ENCODE results near the gene LPP.

LPP gene

GRCh38 chr3:188617270-188617669, 463.3 kb downstream of the LPP start:
- no peak overlapping the region for H3K9ac ChIP-seq (ENCODE audit: low read length)
- H3K9me2 ChIP-seq (replicated peaks; ENCODE audit: insufficient read depth, low read length) = no peaks in the 10 kb centered on the region
- no peak for DNase-seq
- H3F3A ChIP-seq (ENCODE audit: insufficient read depth, low read length) = no peaks in the 10 kb centered on the region
- H3K4me1 ChIP-seq (ENCODE audit: low read length) = no peaks in the 10 kb centered on the region
- no peak overlapping the region for H2AFZ ChIP-seq (ENCODE audit: low read length)
- no peaks in the 10 kb centered on the region for H3K27me3 ChIP-seq (replicated peaks; ENCODE audit: insufficient read depth, low read length)
- no peaks in the 10 kb centered on the region for H3K36me3 ChIP-seq (replicated peaks; ENCODE audit: insufficient read depth, low read length)
- TF ChIP-seq CTCF (IDR thresholded peaks at IDR 0.05; ENCODE audit: low read length) (no peak), EZH2phosphoT487 (IDR thresholded peaks at IDR 0.05; ENCODE audit: low read length) (no peak), EZH2 (optimal IDR thresholded peaks at IDR 0.05; ENCODE audit: low read depth, low read length) (no peak)
- no peak overlapping the region for H3K27ac ChIP-seq (ENCODE audit: low read length)
- H3K4me2 ChIP-seq (ENCODE audit: low read depth, low read length) = no peak overlapping the region
- H3K9me3 ChIP-seq (replicated peaks; ENCODE audit: insufficient read depth, low read length) = no peaks in the 10 kb centered on the region
- no peaks in the 10 kb centered on the region for H4K20me1 ChIP-seq (ENCODE audit: insufficient read depth, low read length)
- H3K4me3 ChIP-seq (ENCODE audit: low read length) = no peak overlapping the region
- no peaks in the 10 kb centered on the region for H3K79me2 ChIP-seq (ENCODE audit: low read length)

- Histone ChIP-seq H3K4me2 (ENCODE audit: low read depth, low read length) (no peak overlapping the region), H3K36me3 (replicated peaks; ENCODE audit: insufficient read depth, low read length) (no peaks in the 10 kb centered on the region), H3K9me3 (replicated peaks; ENCODE audit: insufficient read depth, low read length) (no peaks in the 10 kb centered on the region), H3K27me3 (replicated peaks; ENCODE audit: insufficient read depth, low read length) (no peaks in the 10 kb centered on the region), H3F3A (ENCODE audit: insufficient read depth, low read length) (no peaks in the 10 kb centered on the region), H4K20me1 (ENCODE audit: insufficient read depth, low read length) (no peaks in the 10 kb centered on the region), H3K79me2 (ENCODE audit: low read length) (no peaks in the 10 kb centered on the region), H3K9ac (ENCODE audit: low read length) (no peak overlapping the region), H3K27ac (ENCODE audit: low read length) (no peak overlapping the region), H3K9me2 (replicated peaks; ENCODE audit: insufficient read depth, low read length) (no peaks in the 10 kb centered on the region), H3K4me3 (ENCODE audit: low read length) (no peak overlapping the region), H2AFZ (ENCODE audit: low read length) (no peak overlapping the region), H3K4me1 (ENCODE audit: low read length) (no peaks in the 10 kb centered on the region)
- TF ChIP-seq CTCF (IDR thresholded peaks at IDR 0.05; ENCODE audit: low read length) = no peak
- TF ChIP-seq EZH2 (optimal IDR thresholded peaks at IDR 0.05; ENCODE audit: low read depth, low read length) = no peak
- TF ChIP-seq EZH2phosphoT487 (IDR thresholded peaks at IDR 0.05; ENCODE audit: low read length) = no peak
- DNase-seq = no peak
Observed at GRCh38 chr3:188617988-188618701, 464.2 kb downstream of the LPP start.

- TF ChIP-seq EZH2 (optimal IDR thresholded peaks at IDR 0.05; ENCODE audit: low read depth, low read length) (no peak), CTCF (IDR thresholded peaks at IDR 0.05; ENCODE audit: low read length) (no peak), EZH2phosphoT487 (IDR thresholded peaks at IDR 0.05; ENCODE audit: low read length) (no peak)
- Histone ChIP-seq H3K36me3 (replicated peaks; ENCODE audit: insufficient read depth, low read length) (no peaks in the 10 kb centered on the region), H2AFZ (ENCODE audit: low read length) (no peak overlapping the region), H3K79me2 (ENCODE audit: low read length) (no peaks in the 10 kb centered on the region), H3K27ac (ENCODE audit: low read length) (no peak overlapping the region), H3K9me3 (replicated peaks; ENCODE audit: insufficient read depth, low read length) (no peaks in the 10 kb centered on the region), H3F3A (ENCODE audit: insufficient read depth, low read length) (no peaks in the 10 kb centered on the region), H4K20me1 (ENCODE audit: insufficient read depth, low read length) (no peaks in the 10 kb centered on the region), H3K9ac (ENCODE audit: low read length) (no peak overlapping the region), H3K9me2 (replicated peaks; ENCODE audit: insufficient read depth, low read length) (no peaks in the 10 kb centered on the region), H3K4me3 (ENCODE audit: low read length) (no peak overlapping the region), H3K27me3 (replicated peaks; ENCODE audit: insufficient read depth, low read length) (no peaks in the 10 kb centered on the region), H3K4me2 (ENCODE audit: low read depth, low read length) (no peak overlapping the region), H3K4me1 (ENCODE audit: low read length) (no peaks in the 10 kb centered on the region)
- no peak for DNase-seq
Observed at GRCh38 chr3:188620752-188621151, 466.8 kb downstream of the LPP start.

All from MM.1S (cell line).